PFSK-1 (cell line): ENCODE data around the gene TREM2.

ENCODE experiments used
- FOXP2 ChIP-seq: optimal IDR thresholded peaks from 2 replicates; pipeline ENCODE3; 2011; ENCODE audit warnings: borderline replicate concordance, control low read depth, inconsistent platforms; ENCODE audit not compliant: insufficient read depth; ENCODE audit errors: extremely low read length, extremely low read depth
- POLR2AphosphoS5 ChIP-seq: IDR thresholded peaks from 2 replicates; pipeline ENCODE4 v1.6.1; 2012; ENCODE audit warnings: low read depth, mild to moderate bottlenecking, control low read depth, low read length, moderate library complexity
- TAF1 ChIP-seq: IDR thresholded peaks from 2 replicates; pipeline ENCODE4 v1.6.1; 2012; ENCODE audit warnings: low read length, control low read depth, borderline replicate concordance; ENCODE audit not compliant: insufficient read depth
- TF ChIP-seq, protein P1 (sequence below), 2 experiments: IDR thresholded peaks; 2 replicates each; pipeline versions ENCODE4 v1.6.1 to v1.8.0; 2011 to 2012; ENCODE audit warnings: low read depth in 2 of 2, low read length in 2 of 2, control low read depth in 1 of 2, inconsistent platforms in 1 of 2, mild to moderate bottlenecking in 1 of 2, moderate library complexity in 1 of 2; ENCODE audit not compliant: insufficient read depth in 1 of 2

DNA sequence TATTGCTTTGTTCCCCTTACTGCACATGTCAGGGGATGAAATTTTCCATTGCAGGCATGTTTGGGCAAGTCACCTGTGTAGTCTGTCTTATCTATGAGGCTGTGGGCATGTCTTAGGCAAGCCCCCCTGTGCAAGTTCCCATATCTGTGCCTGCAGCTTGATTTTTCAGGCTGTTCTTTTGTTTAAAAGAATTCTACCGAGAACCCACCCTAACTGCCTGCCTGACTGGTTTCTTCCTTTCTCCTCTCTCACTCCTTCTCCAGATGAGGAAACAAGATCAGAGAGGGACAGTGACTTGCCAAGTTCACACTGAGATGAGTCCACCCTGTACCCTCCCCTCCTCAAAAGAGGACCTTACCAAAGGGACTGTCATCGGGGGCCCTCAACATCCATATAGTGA is 27.1 kb upstream of the TREM2 start:
- TF ChIP-seq, protein P1, sequence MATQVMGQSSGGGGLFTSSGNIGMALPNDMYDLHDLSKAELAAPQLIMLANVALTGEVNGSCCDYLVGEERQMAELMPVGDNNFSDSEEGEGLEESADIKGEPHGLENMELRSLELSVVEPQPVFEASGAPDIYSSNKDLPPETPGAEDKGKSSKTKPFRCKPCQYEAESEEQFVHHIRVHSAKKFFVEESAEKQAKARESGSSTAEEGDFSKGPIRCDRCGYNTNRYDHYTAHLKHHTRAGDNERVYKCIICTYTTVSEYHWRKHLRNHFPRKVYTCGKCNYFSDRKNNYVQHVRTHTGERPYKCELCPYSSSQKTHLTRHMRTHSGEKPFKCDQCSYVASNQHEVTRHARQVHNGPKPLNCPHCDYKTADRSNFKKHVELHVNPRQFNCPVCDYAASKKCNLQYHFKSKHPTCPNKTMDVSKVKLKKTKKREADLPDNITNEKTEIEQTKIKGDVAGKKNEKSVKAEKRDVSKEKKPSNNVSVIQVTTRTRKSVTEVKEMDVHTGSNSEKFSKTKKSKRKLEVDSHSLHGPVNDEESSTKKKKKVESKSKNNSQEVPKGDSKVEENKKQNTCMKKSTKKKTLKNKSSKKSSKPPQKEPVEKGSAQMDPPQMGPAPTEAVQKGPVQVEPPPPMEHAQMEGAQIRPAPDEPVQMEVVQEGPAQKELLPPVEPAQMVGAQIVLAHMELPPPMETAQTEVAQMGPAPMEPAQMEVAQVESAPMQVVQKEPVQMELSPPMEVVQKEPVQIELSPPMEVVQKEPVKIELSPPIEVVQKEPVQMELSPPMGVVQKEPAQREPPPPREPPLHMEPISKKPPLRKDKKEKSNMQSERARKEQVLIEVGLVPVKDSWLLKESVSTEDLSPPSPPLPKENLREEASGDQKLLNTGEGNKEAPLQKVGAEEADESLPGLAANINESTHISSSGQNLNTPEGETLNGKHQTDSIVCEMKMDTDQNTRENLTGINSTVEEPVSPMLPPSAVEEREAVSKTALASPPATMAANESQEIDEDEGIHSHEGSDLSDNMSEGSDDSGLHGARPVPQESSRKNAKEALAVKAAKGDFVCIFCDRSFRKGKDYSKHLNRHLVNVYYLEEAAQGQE (IDR thresholded peaks at IDR 0.05; ENCODE audit: insufficient read depth in 1 of 2, low read depth in 2 of 2, low read length in 2 of 2) = no peak
- TF ChIP-seq POLR2AphosphoS5 (no peak), TAF1 (no peak), FOXP2 (no peak)
